MM.1S (cell line): ENCODE data around the gene TRPM8.

Experiments
- EZH2 ChIP-seq: fragments of 300-600 bp; sonication (generic); optimal IDR thresholded peaks from 2 replicates; pipeline ENCODE3; 2017; ENCODE audit warnings: low read depth, mild to moderate bottlenecking, antibody characterized with exemption, low read length, mixed read lengths
- EZH2phosphoT487 ChIP-seq: fragments of 300-600 bp; sonication (generic); IDR thresholded peaks from 2 replicates; pipeline ENCODE4 v1.6.1; 2018; ENCODE audit warnings: antibody characterized with exemption, low read length

GRCh38 chr2:233871432-233871831, 45.7 kb upstream of the TRPM8 start:
- TF ChIP-seq EZH2, result no peak
- TF ChIP-seq EZH2phosphoT487, result no peak
